ENCODE measurements around the gene THBS2.

GRCh38 chr6:169189686-169190085 is 64.0 kb downstream of the THBS2 start:
- TF ChIP-seq EZH2 (IDR thresholded peaks at IDR 0.05; ENCODE audit: low read depth, low read length, severe bottlenecking) (no peak), POLR2A (IDR thresholded peaks at IDR 0.05; ENCODE audit: control extremely low read depth in 1 of 2, low read depth in 2 of 2, low read length in 2 of 2) (no peak), RAD21 (IDR thresholded peaks at IDR 0.05 in 1 of 2, conservative IDR thresholded peaks at IDR 0.05 in 1 of 2; ENCODE audit: low read depth in 2 of 2, low read length in 2 of 2) (no peak), KDM1A (IDR thresholded peaks at IDR 0.05; ENCODE audit: borderline replicate concordance, low read length) (no peak), POU5F1 (IDR thresholded peaks at IDR 0.05; ENCODE audit: low read depth, low read length) (no peak), BACH1 (IDR thresholded peaks at IDR 0.05; ENCODE audit: low read length) (no peak), FOSL1 (IDR thresholded peaks at IDR 0.05; ENCODE audit: insufficient read depth, low read depth, low read length) (no peak), HDAC2 (IDR thresholded peaks at IDR 0.05; ENCODE audit: borderline replicate concordance in 1 of 2, low read depth in 2 of 2, low read length in 2 of 2) (no peak), SRF (IDR thresholded peaks at IDR 0.05; ENCODE audit: low read depth, low read length) (no peak), E2F6 (IDR thresholded peaks at IDR 0.05) (no peak), RXRA (IDR thresholded peaks at IDR 0.05; ENCODE audit: insufficient read depth, low read depth, low read length) (no peak)
- TF ChIP-seq, protein P1, sequence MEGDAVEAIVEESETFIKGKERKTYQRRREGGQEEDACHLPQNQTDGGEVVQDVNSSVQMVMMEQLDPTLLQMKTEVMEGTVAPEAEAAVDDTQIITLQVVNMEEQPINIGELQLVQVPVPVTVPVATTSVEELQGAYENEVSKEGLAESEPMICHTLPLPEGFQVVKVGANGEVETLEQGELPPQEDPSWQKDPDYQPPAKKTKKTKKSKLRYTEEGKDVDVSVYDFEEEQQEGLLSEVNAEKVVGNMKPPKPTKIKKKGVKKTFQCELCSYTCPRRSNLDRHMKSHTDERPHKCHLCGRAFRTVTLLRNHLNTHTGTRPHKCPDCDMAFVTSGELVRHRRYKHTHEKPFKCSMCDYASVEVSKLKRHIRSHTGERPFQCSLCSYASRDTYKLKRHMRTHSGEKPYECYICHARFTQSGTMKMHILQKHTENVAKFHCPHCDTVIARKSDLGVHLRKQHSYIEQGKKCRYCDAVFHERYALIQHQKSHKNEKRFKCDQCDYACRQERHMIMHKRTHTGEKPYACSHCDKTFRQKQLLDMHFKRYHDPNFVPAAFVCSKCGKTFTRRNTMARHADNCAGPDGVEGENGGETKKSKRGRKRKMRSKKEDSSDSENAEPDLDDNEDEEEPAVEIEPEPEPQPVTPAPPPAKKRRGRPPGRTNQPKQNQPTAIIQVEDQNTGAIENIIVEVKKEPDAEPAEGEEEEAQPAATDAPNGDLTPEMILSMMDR (IDR thresholded peaks at IDR 0.05; ENCODE audit: control extremely low read depth in 1 of 3, insufficient read depth in 1 of 3, low read depth in 1 of 3, low read length in 3 of 3) = no peak

Data from H1 (cell line).